GM23248 (cell line): ENCODE data around the gene MAD2L2. TPM values are rescaled to one million over a fixed set of nuclear protein-coding genes. Genes with fewer than 3 reads are reported as not detected.
A peak's percentile ranks its signal among the peaks of the same experiment; 100 is the strongest.

Experiments used
- DNase-seq: peaks from one replicate; pipeline ENCODE4 v3.0.0-alpha.2; 2015
- H2AFZ ChIP-seq: fragments of 200-600 bp; sonication (generic); 2 replicates; pipeline ENCODE4 v1.6.1; 2016; ENCODE audit warnings: antibody characterized with exemption
- H3F3A ChIP-seq: fragments of 200-600 bp; sonication (generic); 2 replicates; pipeline ENCODE4 v1.6.1; 2016; ENCODE audit warnings: mild to moderate bottlenecking, antibody characterized with exemption, mixed run types; ENCODE audit not compliant: insufficient read depth
- H3K27ac ChIP-seq: fragments of 200-600 bp; sonication (generic); 2 replicates; pipeline ENCODE4 v1.5.1; 2016; ENCODE audit warnings: mild to moderate bottlenecking
- H3K27me3 ChIP-seq: fragments of 200-600 bp; sonication (generic); replicated peaks from 2 replicates; pipeline ENCODE4 v1.6.1; 2016; ENCODE audit warnings: mild to moderate bottlenecking; ENCODE audit not compliant: insufficient read depth
- H3K36me3 ChIP-seq: fragments of 200-600 bp; sonication (generic); 2 replicates; pipeline ENCODE4 v1.6.1; 2016; ENCODE audit warnings: low read depth, mild to moderate bottlenecking
- H3K4me1 ChIP-seq: fragments of 200-600 bp; sonication (generic); 2 replicates; pipeline ENCODE4 v1.6.1; 2016; ENCODE audit warnings: mild to moderate bottlenecking; ENCODE audit not compliant: insufficient read depth
- H3K4me2 ChIP-seq: fragments of 200-600 bp; sonication (generic); one replicate; pipeline ENCODE4 v1.6.1; 2016; ENCODE audit warnings: mild to moderate bottlenecking; ENCODE audit not compliant: unreplicated experiment
- H3K4me3 ChIP-seq: fragments of 200-600 bp; sonication (generic); 2 replicates; pipeline ENCODE4 v1.5.1; 2016; ENCODE audit warnings: mild to moderate bottlenecking
- H3K79me2 ChIP-seq: fragments of 200-600 bp; sonication (generic); 2 replicates; pipeline ENCODE4 v1.6.1; 2016; ENCODE audit warnings: mild to moderate bottlenecking; ENCODE audit not compliant: insufficient read depth
- H3K9ac ChIP-seq: fragments of 200-600 bp; sonication (generic); 2 replicates; pipeline ENCODE4 v1.6.1; 2016; ENCODE audit warnings: mild to moderate bottlenecking
- H3K9me2 ChIP-seq: fragments of 200-600 bp; sonication (generic); 2 replicates; pipeline ENCODE4 v1.6.1; 2016; ENCODE audit warnings: mixed run types, mild to moderate bottlenecking, moderate library complexity; ENCODE audit not compliant: insufficient read depth
- H3K9me3 ChIP-seq: fragments of 200-600 bp; sonication (generic); one replicate; pipeline ENCODE4 v1.6.1; 2017; ENCODE audit warnings: low read depth
- H4K20me1 ChIP-seq: fragments of 200-600 bp; sonication (generic); 2 replicates; pipeline ENCODE4 v1.6.0; 2016; ENCODE audit not compliant: insufficient read depth
- EZH2 ChIP-seq: fragments of 200-600 bp; sonication (generic); IDR thresholded peaks from 2 replicates; pipeline ENCODE4 v1.6.1; 2018; ENCODE audit warnings: antibody characterized with exemption, mild to moderate bottlenecking; ENCODE audit not compliant: insufficient read depth, poor library complexity, severe bottlenecking
- EZH2phosphoT487 ChIP-seq: fragments of 200-600 bp; sonication (generic); IDR thresholded peaks from 2 replicates; pipeline ENCODE4 v1.6.1; 2018; ENCODE audit warnings: antibody characterized with exemption, moderate library complexity, mild to moderate bottlenecking, low read depth; ENCODE audit not compliant: insufficient read depth
- WGBS, 2 experiments: methylation state at CpG; one replicate each; pipeline ENCODE4 v1.1.6; 2015 to 2017; ENCODE audit warnings: low lambda C conversion rate in 2 of 2, low coverage in 1 of 2; ENCODE audit errors: missing lambda C conversion rate in 2 of 2; 5-methylcytosine and 5-hydroxymethylcytosine counted together
- in situ Hi-C: fragments of 300-500 bp; cut with MboI; formaldehyde crosslinking; loops from 2 replicates; pipeline ENCODE4 v1.15.0; 2020
- polyA plus RNA-seq: library from polyadenylated mRNA; unstranded; fragments of >200 nt; fragmentation: Nextera tagmentation; extraction: Ambion mirVana; gene quantifications from 2 replicates; pipeline ENCODE4 v1.2.1, GENCODE V29; 2016
- total RNA-seq: library from RNA; depleted of rRNA; stranded (reverse); fragments of >200 nt; shearing (Covaris generic); gene quantifications from 2 replicates; pipeline ENCODE4 v1.2.3, GENCODE V29; 2014

The MAD2L2 gene
- total and polyA plus RNA-seq, 2 experiments from 2014 or later: 61.2 to 70.6 TPM

GRCh38 chr1:11668516-11668915 lies 12.4 kb downstream of the MAD2L2 start:
- no peak overlapping the region for H2AFZ ChIP-seq
- TF ChIP-seq EZH2phosphoT487 (no peak), EZH2 (no peak)
- no peaks in the 10 kb centered on the region for H3K36me3 ChIP-seq
- H3K9me2 ChIP-seq: no peaks in the 10 kb centered on the region
- no peaks in the 10 kb centered on the region for H3F3A ChIP-seq
- no peak overlapping the region for H3K4me2 ChIP-seq
- DNase-seq: no peak
- H3K27me3 ChIP-seq: no peaks in the 10 kb centered on the region
- no peaks in the 10 kb centered on the region for H3K79me2 ChIP-seq
- WGBS, 2 experiments: 83 to 84% methylated on average over 14 of the region's 14 CpGs
- H3K9me3 ChIP-seq: no peaks in the 10 kb centered on the region
- H3K27ac ChIP-seq: no peak overlapping the region
- H3K4me1 ChIP-seq: no peaks in the 10 kb centered on the region
- no peak overlapping the region for H3K4me3 ChIP-seq
- no peaks in the 10 kb centered on the region for H4K20me1 ChIP-seq
- in situ Hi-C loops: no loop called here
- H3K9ac ChIP-seq: no peak overlapping the region

- no peaks in the 10 kb centered on the region for H3K4me1 ChIP-seq
- no peaks in the 10 kb centered on the region for H3K27me3 ChIP-seq
- no peaks in the 10 kb centered on the region for H3K9me2 ChIP-seq
- no peaks in the 10 kb centered on the region for H3K36me3 ChIP-seq
- H3K9me3 ChIP-seq: no peaks in the 10 kb centered on the region
- H3K79me2 ChIP-seq: no peaks in the 10 kb centered on the region
- peak overlapping the region; percentile 70 for H3K9ac ChIP-seq
- 4% methylated on average over 39 to 45 of the region's 66 CpGs for WGBS, 2 experiments
- no peaks in the 10 kb centered on the region for H3F3A ChIP-seq
- TF ChIP-seq EZH2phosphoT487: no peak
- no peak for TF ChIP-seq EZH2
- H4K20me1 ChIP-seq: no peaks in the 10 kb centered on the region
- peak; percentile 59 for DNase-seq
- peak overlapping the region; percentile 77 for H2AFZ ChIP-seq
- in situ Hi-C loops: no loop called here
- H3K27ac ChIP-seq: no peak overlapping the region
- H3K4me2 ChIP-seq: peak overlapping the region; percentile 76
- peak overlapping the region; percentile 66 for H3K4me3 ChIP-seq
Observed at GRCh38 chr1:11664336-11665065, 16.4 kb downstream of the MAD2L2 start.

- in situ Hi-C loops: no loop called here
Observed at GRCh38 chr1:11661103-11661502, 19.8 kb downstream of the MAD2L2 start.

GRCh38 chr1:11659748-11660147 lies 21.2 kb downstream of the MAD2L2 start:
- no peaks in the 10 kb centered on the region for H3K9me2 ChIP-seq
- 75 to 81% methylated on average over 4 of the region's 4 CpGs for WGBS, 2 experiments
- no peak overlapping the region for H3K4me2 ChIP-seq
- no peaks in the 10 kb centered on the region for H3K27me3 ChIP-seq
- in situ Hi-C loops: loop anchor here (5.0 kb wide), 1 partner anchor 58 kb away; no protein-coding TSS in a partner anchor
- H3K9me3 ChIP-seq: no peaks in the 10 kb centered on the region
- TF ChIP-seq EZH2phosphoT487: no peak
- TF ChIP-seq EZH2: no peak
- no peak overlapping the region for H3K4me3 ChIP-seq
- no peak overlapping the region for H3K9ac ChIP-seq
- DNase-seq: no peak
- no peaks in the 10 kb centered on the region for H4K20me1 ChIP-seq
- H3K79me2 ChIP-seq: no peaks in the 10 kb centered on the region
- H3K27ac ChIP-seq: no peak overlapping the region
- no peak overlapping the region for H2AFZ ChIP-seq
- H3F3A ChIP-seq: no peaks in the 10 kb centered on the region
- H3K36me3 ChIP-seq: no peaks in the 10 kb centered on the region; the same call in 1 of the 2 replicates
- H3K4me1 ChIP-seq: no peaks in the 10 kb centered on the region

More at GRCh38 chr1:11661103-11661502, 19.8 kb downstream of the MAD2L2 start:
- no peak overlapping the region for H3K4me3 ChIP-seq
- WGBS, 2 experiments: 86 to 88% methylated on average over 17 of the region's 17 CpGs
- no peaks in the 10 kb centered on the region for H3K9me2 ChIP-seq
- no peaks in the 10 kb centered on the region for H4K20me1 ChIP-seq
- no peak overlapping the region for H3K4me2 ChIP-seq
- no peak overlapping the region for H3K27ac ChIP-seq
- no peak overlapping the region for H2AFZ ChIP-seq
- TF ChIP-seq EZH2 (no peak), EZH2phosphoT487 (no peak)
- H3F3A ChIP-seq: no peaks in the 10 kb centered on the region
- no peaks in the 10 kb centered on the region for H3K9me3 ChIP-seq
- no peaks in the 10 kb centered on the region for H3K79me2 ChIP-seq
- no peak for DNase-seq
- H3K9ac ChIP-seq: no peak overlapping the region
- no peaks in the 10 kb centered on the region; the same call in 1 of the 2 replicates for H3K36me3 ChIP-seq
- no peaks in the 10 kb centered on the region for H3K4me1 ChIP-seq
- no peaks in the 10 kb centered on the region for H3K27me3 ChIP-seq
